GM19099 (cell line): Measurements from ENCODE around the gene PROM2.

Experiments used
- POLR2A ChIP-seq: IDR thresholded peaks from 3 replicates; pipeline ENCODE4 v1.6.1; 2011; ENCODE audit warnings: low read depth; ENCODE audit not compliant: insufficient read length; ENCODE audit errors: extremely low read depth

PROM2 gene

DNA sequence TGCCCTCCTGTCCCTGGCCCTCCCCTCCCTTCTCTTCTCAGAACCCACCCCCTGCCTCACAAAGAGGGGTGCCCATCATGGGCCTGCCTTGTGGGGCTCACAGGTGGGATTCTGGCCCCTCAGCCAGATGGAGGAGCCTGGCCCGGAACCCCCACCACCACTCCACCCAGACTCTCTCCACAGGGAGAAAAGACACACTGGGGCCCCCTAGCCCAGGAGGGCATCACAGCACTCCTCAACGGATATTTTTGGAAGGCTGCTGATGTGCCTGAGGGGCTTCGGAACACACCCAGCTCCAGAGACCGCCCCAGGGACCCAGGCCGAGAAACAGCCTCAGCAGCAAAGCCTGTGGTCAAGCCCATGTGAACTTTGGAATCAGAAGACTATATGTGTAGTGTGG lies 32.8 kb downstream of the PROM2 start:
- no peak for TF ChIP-seq POLR2A

DNA sequence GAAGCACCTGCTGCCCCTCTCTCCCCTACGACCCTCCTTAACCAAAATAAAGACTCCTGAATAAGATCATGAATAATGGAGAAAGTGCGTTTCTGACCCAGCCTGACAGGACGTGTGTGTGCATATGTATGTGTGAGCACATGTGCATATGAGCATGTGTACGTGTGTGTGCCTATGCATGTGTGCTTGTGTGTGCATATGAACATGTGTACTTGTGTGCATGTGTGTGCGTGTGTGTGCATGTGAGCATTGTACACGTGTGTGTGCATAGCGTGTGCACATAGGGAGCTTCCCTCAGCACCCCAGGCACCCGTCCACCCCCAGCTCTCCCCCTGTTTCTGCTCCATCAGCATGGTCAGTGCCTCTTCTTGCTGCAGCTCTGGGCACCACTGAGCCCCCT lies 33.6 kb downstream of the PROM2 start:
- TF ChIP-seq POLR2A = no peak

DNA sequence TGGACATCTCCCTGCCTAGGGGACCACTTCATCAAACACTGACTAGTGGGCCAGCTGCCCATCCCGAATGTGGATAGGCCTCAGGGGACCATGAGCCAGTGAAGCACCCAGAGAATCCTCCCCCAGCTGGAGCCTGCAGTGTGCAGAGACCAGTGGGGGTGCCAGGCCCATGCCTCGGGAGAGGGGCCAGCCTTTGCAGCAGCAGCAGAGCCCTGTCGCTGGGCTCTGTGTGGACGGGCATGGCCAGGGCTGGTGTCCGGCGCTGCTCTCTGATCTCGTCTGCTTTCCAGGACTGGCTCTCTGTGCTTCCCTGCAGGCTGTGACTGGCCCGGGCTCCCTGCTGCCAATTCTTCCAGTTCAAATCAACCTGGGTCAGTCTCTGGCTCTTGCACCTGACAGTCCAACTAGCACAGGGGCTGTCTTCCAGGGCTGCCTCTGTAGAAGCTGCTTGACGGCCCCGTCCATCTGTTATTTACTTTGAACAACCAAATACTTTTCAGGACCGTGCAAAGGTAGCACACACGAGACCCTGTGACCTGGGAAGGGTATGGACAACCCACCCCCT lies 34.3 kb downstream of the PROM2 start:
- no peak for TF ChIP-seq POLR2A

DNA sequence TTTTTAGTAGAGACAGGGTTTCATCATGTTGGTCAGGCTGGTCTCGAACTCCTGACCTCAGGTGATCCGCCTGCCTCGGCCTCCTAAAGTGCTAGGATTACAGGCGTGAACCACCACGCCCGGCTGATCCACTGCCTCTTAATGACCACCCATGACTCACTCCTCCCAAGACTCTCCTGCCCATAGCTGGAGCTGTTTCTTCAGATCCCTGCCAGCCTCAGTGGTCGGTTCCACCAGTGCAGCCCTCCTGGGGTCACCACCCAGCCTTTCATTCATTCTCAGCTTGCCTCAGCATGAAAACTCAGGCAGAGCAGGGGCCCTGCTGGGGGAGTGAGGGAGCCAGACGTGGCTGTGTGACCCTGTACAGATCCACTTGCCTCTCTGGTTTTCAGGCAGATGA lies 35.4 kb downstream of the PROM2 start:
- no peak for TF ChIP-seq POLR2A

DNA sequence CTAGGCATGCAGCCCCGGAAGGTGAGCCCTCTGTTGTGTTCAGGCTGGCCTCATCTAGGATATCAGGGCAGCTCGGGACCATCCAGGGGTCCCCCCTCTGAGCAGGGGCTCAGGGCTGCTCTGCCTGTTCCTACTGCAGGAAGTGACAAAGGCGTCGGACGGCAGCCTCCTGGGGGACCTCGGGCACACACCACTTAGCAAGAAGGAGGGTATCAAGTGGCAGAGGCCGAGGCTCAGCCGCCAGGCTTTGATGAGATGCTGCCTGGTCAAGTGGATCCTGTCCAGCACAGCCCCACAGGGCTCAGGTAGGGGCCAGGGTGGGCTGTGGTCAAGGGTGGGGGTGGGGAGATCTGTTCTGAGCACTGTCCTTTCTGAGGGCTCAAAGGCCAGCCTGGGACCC lies 36.0 kb downstream of the PROM2 start:
- no peak for TF ChIP-seq POLR2A

DNA sequence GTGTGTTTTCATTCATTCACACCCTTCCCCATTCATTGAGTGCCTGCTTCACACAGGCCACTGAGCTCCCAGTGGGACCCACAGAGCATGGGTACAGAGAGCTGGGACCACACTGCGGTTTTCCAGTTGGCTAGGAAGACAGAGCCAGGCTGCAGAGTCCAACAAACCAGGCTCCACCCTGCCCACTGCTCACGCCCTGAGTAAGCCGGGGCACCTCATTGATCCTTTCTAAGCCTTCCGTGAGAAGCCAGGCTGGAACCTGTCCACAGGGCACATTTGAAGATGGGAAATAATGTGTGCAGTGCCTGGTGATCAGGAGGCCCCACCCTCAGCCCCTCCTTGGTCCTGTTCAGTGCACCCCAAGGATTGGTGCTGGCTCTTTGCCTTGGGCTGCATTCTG lies 36.4 kb downstream of the PROM2 start:
- TF ChIP-seq POLR2A = no peak

DNA sequence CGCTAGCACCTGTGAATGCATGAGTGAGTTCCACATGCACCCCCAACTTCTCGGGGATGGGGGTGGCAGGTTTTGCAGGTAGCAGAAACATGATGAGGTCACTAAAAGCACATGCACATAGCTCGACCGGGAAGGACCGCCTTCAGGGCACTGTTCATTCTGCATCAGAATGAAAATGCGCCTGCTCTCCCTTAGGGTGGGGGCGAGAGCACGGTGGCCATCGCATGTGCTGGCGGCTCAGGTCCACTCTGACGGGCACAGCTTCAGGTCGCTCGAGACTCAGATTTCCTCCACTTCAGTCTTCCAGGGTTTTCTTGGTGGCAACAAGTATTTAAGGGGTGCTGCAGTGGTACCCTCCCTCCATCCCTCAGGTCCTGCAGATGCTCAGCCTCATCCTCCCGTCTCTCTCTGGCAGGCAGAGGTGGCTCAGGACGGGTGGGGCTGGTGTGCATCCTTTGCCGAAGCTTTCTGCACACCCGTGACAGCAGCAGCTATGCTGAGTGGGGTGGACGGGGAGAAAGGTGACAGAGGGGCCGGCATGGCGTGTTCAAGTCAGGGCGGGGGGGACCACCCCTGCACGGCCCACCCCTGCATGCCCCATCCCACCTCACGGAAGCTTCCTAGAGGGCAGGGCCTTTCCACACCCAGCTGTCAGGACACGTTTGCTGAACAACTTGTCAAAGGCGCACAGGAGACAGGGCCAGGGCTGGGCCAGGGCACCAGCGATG lies 37.7 kb downstream of the PROM2 start:
- no peak for TF ChIP-seq POLR2A

DNA sequence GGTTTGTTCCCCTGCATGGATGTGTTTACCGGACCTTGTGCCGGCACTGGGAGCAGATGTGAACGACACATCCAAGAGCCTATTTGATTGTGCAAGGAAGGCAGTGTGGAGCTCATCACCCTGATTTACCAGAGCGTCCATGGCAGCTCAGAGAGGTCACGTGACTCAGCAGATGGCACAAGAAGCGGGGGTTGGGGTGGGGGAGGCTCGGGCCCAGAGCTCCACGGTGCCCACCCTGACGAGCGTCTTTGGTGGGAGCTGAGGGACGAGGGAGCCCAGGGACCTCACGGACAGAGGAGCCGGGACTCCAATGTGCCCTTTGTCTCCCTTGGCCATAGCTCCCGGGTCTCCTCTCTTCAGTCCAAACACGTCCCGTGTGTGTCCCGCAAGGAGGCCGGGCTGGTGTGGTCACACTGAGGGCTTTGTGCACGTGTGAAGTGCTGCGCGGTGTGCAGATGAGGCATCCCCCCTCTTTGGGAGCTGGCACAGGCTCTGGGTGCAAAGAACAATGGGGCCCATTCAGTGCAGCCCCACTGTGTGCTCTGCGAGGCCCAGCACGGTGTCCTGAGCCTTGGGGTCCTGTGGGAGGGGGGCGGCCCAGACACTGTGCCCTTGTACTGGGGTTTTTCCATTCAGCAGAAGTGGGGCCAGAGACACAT lies 38.4 kb downstream of the PROM2 start:
- TF ChIP-seq POLR2A = no peak

DNA sequence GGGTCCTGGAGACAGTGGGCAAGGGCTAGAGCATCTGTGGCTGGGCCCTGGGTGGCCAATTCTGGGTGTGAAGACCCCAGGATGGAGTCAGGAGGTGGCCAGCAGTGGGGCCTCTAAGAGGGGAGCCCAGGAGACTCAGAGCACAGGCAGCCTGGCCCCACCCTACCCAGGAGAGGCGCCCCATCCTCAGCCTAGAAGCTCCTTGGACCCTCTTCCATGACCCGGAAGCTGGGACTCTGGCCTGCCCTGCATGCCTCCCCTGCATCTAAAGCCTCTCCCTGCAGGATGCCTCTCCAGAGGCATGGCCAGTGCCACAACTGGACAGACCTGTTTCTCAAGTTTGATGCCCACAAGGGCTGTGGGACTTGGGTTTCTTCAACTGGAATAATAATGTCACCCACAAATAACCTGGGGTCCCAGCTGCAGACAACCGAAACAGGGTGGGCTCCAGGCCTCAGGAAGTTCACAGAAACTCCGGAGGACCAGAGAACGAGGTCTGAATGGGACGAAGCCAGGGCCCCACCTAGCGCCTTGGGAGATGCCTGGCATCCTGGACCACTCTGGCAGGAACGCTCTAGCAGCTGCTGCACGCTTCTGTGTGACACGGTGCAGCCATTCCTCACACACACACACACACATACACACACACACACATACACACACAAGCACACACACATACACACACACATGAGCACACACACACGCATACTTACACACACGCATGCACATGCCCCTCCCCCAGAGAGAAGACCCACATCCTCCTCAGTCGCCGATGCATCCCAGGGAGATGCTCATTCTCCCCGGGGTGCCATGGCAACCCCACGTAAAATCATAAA lies 39.3 kb downstream of the PROM2 start:
- no peak for TF ChIP-seq POLR2A

DNA sequence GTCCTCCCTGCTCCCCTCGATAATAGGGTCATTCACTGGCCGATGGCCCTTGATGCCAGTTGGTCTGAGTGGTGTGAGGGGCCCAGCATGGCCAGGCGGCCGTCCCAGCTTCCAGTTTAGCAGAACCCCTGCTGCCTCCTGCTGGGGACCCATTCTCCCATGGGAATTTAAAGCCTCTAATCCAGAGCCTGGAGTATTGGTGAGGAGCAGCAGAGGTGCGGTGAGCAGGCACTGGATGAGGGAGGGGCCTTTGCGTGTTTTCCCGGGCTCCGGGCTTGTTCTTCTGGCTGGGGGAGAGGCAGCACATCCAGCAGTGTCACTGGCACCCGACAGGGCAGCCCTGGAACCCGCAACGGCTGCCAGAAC lies 40.3 kb downstream of the PROM2 start:
- TF ChIP-seq POLR2A = no peak

DNA sequence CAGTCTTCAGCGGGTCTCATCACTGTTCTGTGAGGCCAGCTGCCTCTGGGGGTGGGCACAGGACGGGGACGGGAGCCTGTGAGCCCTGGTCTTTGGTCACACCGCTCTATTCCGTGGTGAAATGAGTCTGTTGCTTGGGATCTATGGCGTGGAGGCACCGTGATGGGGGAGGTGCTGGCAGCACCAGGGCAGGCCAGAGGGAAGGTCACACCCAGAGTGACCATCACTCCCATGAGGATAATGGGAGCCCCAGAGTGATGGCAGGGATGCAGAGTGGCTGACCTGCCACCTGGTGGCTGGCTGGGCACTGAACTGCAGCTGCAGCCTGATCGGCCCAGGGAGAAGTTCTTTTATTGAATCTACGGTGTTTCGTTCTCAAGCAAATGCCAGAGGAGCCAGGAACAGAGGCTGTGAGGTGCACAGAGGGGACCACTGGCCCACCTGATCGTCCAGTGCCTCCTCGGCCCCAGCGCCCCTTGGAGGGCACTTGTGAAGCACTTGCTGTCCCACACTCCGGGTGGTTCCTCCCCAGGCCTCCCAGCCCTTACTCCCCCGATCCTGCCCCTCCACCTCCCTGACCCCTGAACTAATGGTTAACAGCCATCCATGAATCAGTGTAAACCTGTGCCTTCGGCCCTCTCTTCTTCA lies 40.8 kb downstream of the PROM2 start:
- no peak for TF ChIP-seq POLR2A

DNA sequence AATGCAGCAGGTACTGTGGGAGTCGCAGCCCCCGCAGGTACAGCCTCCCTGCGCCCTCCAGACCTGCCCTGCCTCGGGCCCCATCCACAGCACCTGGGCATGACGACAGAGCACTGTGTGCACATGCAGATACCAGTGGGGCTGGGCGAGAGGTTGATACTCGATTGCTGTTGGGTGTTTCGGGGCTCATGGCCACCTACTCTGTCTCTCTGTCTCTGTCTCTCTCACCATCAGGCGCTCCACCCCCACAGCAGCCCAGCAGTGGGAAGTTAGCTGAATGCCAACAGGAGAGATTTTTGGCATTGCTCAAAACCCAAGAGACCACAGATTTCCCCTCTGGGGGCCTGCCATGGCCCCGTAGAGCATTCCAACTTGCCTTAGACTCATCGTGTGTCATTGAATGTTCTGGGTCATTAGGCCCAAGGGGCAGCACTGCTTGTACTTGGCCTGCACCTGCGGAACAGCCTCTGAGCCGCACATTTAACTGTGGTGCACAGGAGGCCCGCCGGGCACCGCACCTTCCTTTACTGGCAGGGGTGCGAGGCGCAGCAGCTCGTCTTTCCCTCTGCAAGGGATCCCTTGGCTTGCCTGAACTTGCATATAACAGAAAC lies 41.7 kb downstream of the PROM2 start:
- TF ChIP-seq POLR2A = no peak

DNA sequence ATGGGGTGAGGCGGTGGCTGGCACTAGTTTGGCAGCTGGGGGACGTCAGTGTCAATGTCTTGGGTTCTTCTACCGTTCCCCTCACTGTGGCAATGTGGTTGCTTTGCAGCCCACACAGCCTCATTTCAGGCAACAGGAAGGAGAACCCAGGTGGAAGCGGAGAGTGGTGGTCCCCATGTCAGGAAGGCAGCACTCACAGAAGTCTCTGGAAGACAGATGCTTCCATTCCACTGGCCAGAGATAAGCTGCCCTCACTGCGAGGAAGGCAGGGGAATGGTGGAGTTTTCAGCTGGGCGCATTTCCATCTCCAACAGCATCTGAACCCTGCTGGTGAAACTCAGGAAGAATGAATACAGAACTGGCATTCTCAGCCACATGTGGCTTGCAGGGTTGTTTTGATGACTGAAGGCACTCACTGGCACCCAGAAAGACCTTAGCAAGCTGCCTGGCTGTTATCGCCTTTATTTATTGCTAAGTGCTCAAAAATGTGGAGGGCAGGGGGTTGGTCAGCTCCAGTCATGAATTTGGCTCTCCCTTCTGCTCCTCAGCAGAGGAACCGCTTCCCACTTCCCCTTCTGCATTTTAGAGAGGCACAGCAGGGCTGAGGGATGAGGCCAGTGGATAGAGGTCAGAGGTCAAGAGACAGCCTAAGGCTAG lies 42.3 kb downstream of the PROM2 start:
- TF ChIP-seq POLR2A = no peak

DNA sequence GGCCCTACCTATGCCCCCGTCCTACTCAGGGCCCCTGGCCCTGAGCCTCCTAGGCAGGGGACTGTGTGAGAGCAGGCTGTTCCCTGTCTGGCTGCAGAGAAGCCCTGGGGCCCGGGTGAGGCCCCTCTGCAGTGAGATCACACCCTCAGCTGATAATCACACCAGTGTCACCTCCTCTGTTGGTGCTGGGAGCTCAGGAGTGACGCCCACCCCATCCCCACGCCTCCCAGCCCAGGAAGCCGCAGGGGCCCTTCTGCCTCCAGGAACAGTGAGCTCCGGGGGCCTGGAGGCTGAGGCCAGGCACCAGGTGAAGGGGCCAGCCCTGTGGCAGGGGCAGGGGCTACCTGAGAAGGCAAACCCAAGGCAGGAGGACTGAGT lies 42.9 kb downstream of the PROM2 start:
- TF ChIP-seq POLR2A = no peak
